NT2/D1 (cell line): ENCODE data around the gene OASL.

Experiments used
- YY1 ChIP-seq: IDR thresholded peaks from 2 replicates; pipeline ENCODE4 v1.6.1; 2011; ENCODE audit not compliant: insufficient read length, insufficient read depth
- ZNF274 ChIP-seq: IDR thresholded peaks from 2 replicates; pipeline ENCODE4 v1.6.1; 2011; ENCODE audit warnings: mild to moderate bottlenecking, low read depth, low read length

DNA sequence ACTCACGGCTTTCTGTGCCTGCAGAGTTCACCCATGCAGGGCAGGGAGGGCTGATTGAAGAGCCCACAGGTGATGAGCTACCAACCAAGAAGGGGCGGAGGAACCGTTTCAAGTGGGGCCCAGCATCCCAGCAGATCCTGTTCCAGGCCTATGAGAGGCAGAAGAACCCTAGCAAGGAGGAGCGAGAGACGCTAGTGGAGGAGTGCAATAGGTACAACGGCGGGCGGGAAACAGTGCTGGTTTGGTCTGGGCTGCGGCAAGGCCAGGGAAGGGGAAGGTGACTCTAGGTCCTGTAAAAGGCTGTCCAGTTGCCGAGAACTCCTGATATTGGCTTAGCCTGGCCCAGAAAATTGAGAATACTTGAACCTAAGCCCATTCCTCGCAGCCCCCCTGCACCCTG lies 45.5 kb downstream of the OASL start:
- TF ChIP-seq YY1 (no peak), ZNF274 (no peak)
